K562 (cell line): ENCODE data around the gene SNX14. TPM values are rescaled to one million over a fixed set of nuclear protein-coding genes. Genes with fewer than 3 reads are reported as not detected.

ENCODE experiments used
- CGGBP1 ChIP-seq: fragments of 250-450 bp; sonication (Bioruptor Pico); IDR thresholded peaks from 2 replicates; pipeline ENCODE4 v1.9.0; 2021; ENCODE audit warnings: mild to moderate bottlenecking
- COPS2 ChIP-seq: fragments of 450-650 bp; conservative IDR thresholded peaks from 2 replicates; pipeline ENCODE4 v1.6.1; 2016; ENCODE audit warnings: mild to moderate bottlenecking, moderate library complexity
- ELF2 ChIP-seq: fragments of 250-450 bp; sonication (Bioruptor Pico); IDR thresholded peaks from 2 replicates; pipeline ENCODE4 v1.5.0; 2021; ENCODE audit warnings: mild to moderate bottlenecking
- FOXA1 ChIP-seq: fragments of 450-650 bp; IDR thresholded peaks from 2 replicates; pipeline ENCODE4 v1.6.1; 2016; ENCODE audit warnings: mild to moderate bottlenecking, borderline replicate concordance
- FUS ChIP-seq: fragments of 200-400 bp; formaldehyde crosslinking; optimal IDR thresholded peaks from 2 replicates; pipeline ENCODE3; 2017; ENCODE audit warnings: low read depth, low read length
- GATA2 ChIP-seq: sonication (generic); formaldehyde crosslinking; IDR thresholded peaks from 2 replicates; pipeline ENCODE4 v1.4.0; 2020; ENCODE audit warnings: mild to moderate bottlenecking, missing genetic modification reagents
- HMG20A ChIP-seq: fragments of 450-650 bp; formaldehyde crosslinking; conservative IDR thresholded peaks from 2 replicates; pipeline ENCODE4 v1.4.0; 2020; ENCODE audit warnings: mild to moderate bottlenecking, mixed read lengths
- ILK ChIP-seq: fragments of 450-650 bp; IDR thresholded peaks from 2 replicates; pipeline ENCODE4 v1.6.1; 2016; ENCODE audit warnings: missing genetic modification characterization, low read depth, mild to moderate bottlenecking, missing compliant biosample characterization, moderate library complexity, borderline replicate concordance
- KDM2B ChIP-seq: fragments of 250-450 bp; sonication (Bioruptor Pico); IDR thresholded peaks from 2 replicates; pipeline ENCODE4 v1.8.0; 2021; ENCODE audit warnings: mild to moderate bottlenecking, moderate library complexity
- MIER1 ChIP-seq: fragments of 450-650 bp; IDR thresholded peaks from 2 replicates; pipeline ENCODE4 v1.6.1; 2016; ENCODE audit warnings: antibody characterized with exemption, mild to moderate bottlenecking, low read depth
- MLLT1 ChIP-seq, 2 experiments: fragments of 450-650 bp; IDR thresholded peaks; 2 replicates each; pipeline ENCODE4 v1.6.1; 2016
- PCBP1 ChIP-seq: fragments of 200-400 bp; formaldehyde crosslinking; IDR thresholded peaks from 2 replicates; pipeline ENCODE4 v1.6.1; 2018; ENCODE audit warnings: mild to moderate bottlenecking, low read depth, low read length; ENCODE audit not compliant: poor library complexity, severe bottlenecking
- POLR2B ChIP-seq: fragments of 450-650 bp; IDR thresholded peaks from 2 replicates; pipeline ENCODE4 v1.6.1; 2018; ENCODE audit warnings: low read depth; ENCODE audit not compliant: partially characterized antibody
- SIN3A ChIP-seq, 2 experiments: fragments of 150-350 bp in 1 of 2; IDR thresholded peaks; 2 replicates each; pipeline ENCODE4 v1.6.1; 2011 to 2016; ENCODE audit warnings: borderline replicate concordance in 2 of 2, low read depth in 2 of 2, low read length in 2 of 2, mild to moderate bottlenecking in 2 of 2, moderate library complexity in 2 of 2; ENCODE audit not compliant: control insufficient read depth in 1 of 2
- SOX6 ChIP-seq: fragments of 450-650 bp; IDR thresholded peaks from 2 replicates; pipeline ENCODE4 v1.6.1; 2014; ENCODE audit warnings: mild to moderate bottlenecking
- ZBTB7A ChIP-seq: IDR thresholded peaks from 2 replicates; pipeline ENCODE4 v1.6.1; 2011; ENCODE audit warnings: low read depth, mild to moderate bottlenecking, low read length, moderate library complexity, borderline replicate concordance; ENCODE audit not compliant: control insufficient read depth
- ZNF354B ChIP-seq: fragments of 250-450 bp; sonication (Bioruptor Pico); IDR thresholded peaks from 2 replicates; pipeline ENCODE4 v1.4.0; 2020
- ZNF57 ChIP-seq: fragments of 450-650 bp; formaldehyde crosslinking; IDR thresholded peaks from 2 replicates; pipeline ENCODE4 v1.4.0; 2020; ENCODE audit warnings: mild to moderate bottlenecking, moderate library complexity
- ZNF592 ChIP-seq: fragments of 450-650 bp; IDR thresholded peaks from 2 replicates; pipeline ENCODE4 v1.6.1; 2017; ENCODE audit warnings: antibody characterized with exemption, mild to moderate bottlenecking
- ZNF764 ChIP-seq: fragments of 250-450 bp; sonication (Bioruptor Pico); IDR thresholded peaks from 2 replicates; pipeline ENCODE4 v1.4.0; 2020; ENCODE audit warnings: low read depth, mild to moderate bottlenecking, moderate library complexity
- ZNF780A ChIP-seq: fragments of 250-450 bp; sonication (Bioruptor Pico); IDR thresholded peaks from 2 replicates; pipeline ENCODE4 v1.5.0; 2021; ENCODE audit warnings: mild to moderate bottlenecking
- ZNF79 ChIP-seq: fragments of 250-450 bp; sonication (Bioruptor Pico); IDR thresholded peaks from 2 replicates; pipeline ENCODE4 v1.4.0; 2020; ENCODE audit warnings: low read depth, mild to moderate bottlenecking, moderate library complexity
- ZZZ3 ChIP-seq: fragments of 450-650 bp; IDR thresholded peaks from 2 replicates; pipeline ENCODE4 v1.6.1; 2016; ENCODE audit warnings: antibody characterized with exemption, mild to moderate bottlenecking, moderate library complexity
- polyA plus RNA-seq, 8 experiments: library from polyadenylated mRNA; depleted of rRNA in 4 of 8; stranded (reverse) in 5 of 8; unstranded in 3 of 8; fragments of >200 nt; fragmentation: Nextera tagmentation in 2 of 8; fragmentation: Illumina TruSeq in 1 of 8; extraction: Ambion mirVana in 2 of 8; extraction: Trizol in 1 of 8; gene quantifications; 2 replicates each; pipeline versions ENCODE4 v1.2.1 to v1.2.3, GENCODE V29; 2011 to 2014; ENCODE audit warnings: inconsistent platforms in 1 of 8, missing spikeins in 1 of 8
- total RNA-seq, 7 experiments: library from RNA; depleted of rRNA in 6 of 7; stranded (reverse); fragments of >200 nt in 6 of 7; fragmentation: Illumina TruSeq in 2 of 7; extraction: Trizol in 2 of 7; gene quantifications; 2 replicates each; pipeline versions ENCODE4 v1.2.1 to v1.2.3, GENCODE V29; 2011 to 2021; ENCODE audit warnings: low replicate concordance in 1 of 7

Gene SNX14
- total and polyA plus RNA-seq, 9 of the 15 experiments (the other 6 are each of a cell fraction or from before 2014, with no cell fraction given), result 46.5 to 140 (median 71.2) TPM

GRCh38 chr6:85641897-85642773 lies 48.5 kb upstream of the SNX14 start (continued):
- TF ChIP-seq GATA2, result no peak
- TF ChIP-seq ZZZ3, result no peak
- no peak for TF ChIP-seq COPS2
- no peak for TF ChIP-seq FOXA1
- TF ChIP-seq KDM2B (CRISPR knock-in tag), result no peak
- no peak for TF ChIP-seq ZNF79 (CRISPR knock-in tag)
- TF ChIP-seq SOX6, result no peak
- TF ChIP-seq SIN3A (IDR thresholded peaks at IDR 0.05; ENCODE audit: borderline replicate concordance in 2 of 2, control insufficient read depth in 1 of 2, low read depth in 2 of 2, low read length in 2 of 2), result peak; percentile 59 to 92; a peak in 1 of 4 replicates
- TF ChIP-seq ZNF592, result no peak
- no peak for TF ChIP-seq ELF2 (CRISPR knock-in tag)
- TF ChIP-seq ZNF780A, result no peak
- TF ChIP-seq ILK (tag), result no peak
- no peak for TF ChIP-seq PCBP1
- no peak for TF ChIP-seq POLR2B
- no peak for TF ChIP-seq CGGBP1 (CRISPR knock-in tag)
- no peak for TF ChIP-seq MIER1
- peak; percentile 84 for TF ChIP-seq FUS
- no peak for TF ChIP-seq ZNF57 (CRISPR knock-in tag)
- peak; percentile 71; the same call in 1 of the 2 replicates for TF ChIP-seq ZBTB7A
- TF ChIP-seq MLLT1 (IDR thresholded peaks at IDR 0.05), result peak in 1 of 2 experiments; percentile 49; a peak in 1 of 4 replicates
- TF ChIP-seq ZNF764 (CRISPR knock-in tag), result no peak
- TF ChIP-seq HMG20A (CRISPR knock-in tag), result no peak
- TF ChIP-seq ZNF354B, result no peak
